ENCODE results near the gene NPTXR.

Gene NPTXR

DNA sequence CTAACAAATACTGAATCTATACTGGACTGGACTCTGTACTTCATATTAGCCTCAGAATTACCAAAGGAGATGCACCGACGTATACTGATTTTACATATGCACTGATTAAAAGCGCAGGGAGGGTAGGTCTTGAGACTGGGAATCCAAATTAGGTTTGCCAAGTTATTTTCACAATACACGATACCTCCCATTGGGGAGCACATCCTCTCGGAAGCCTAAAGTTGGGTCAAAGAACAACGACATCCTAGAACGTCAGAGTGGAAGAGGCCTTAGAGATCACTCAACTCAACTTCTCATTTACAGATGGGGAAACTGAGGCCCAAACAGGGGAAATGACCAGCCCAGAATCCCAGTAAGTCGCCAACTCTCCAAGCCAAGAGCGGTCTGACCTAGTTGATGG is 50.5 kb downstream of the NPTXR start:
- peak in 2 of 3 experiments; percentile 37 to 44 for DNase-seq

DNA sequence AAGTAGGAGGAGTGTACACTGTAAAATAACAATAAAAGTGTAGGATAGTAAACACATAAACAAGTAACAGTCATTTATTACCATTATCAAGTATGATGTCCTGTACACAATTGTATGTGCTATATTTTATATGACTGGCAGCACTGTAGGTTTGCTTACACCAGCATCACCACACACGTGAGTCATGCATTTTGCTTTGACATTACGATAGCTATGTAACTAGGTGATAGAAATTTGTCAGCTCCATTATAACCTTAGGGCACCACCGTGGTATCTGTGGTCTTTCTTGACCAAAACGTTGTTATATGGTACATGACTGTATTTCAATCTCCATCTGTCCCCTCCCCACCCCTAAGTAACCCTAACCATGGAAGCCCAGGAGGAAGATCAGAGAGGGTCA is 51.0 kb downstream of the NPTXR start:
- no peak for DNase-seq

DNA sequence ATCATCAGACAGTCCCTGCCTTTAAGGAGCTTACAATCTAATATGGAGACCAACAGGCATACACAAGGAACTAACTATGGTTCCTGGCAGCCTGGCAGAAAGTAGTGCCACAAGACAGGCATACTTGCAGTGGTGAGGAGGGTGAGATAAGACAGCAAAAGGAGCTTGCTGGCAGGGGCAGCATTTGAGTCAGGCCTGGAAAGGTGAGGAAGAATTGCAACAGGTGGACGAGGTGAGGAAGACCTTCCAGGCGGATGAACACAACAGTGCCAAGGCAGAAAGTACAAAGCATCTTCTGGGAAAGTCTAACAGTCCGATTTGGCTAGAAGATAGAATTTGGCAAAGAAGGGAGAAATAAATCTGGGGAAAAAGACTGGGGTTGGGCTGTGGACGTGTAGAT is 54.2 kb downstream of the NPTXR start:
- no peak for DNase-seq

DNA sequence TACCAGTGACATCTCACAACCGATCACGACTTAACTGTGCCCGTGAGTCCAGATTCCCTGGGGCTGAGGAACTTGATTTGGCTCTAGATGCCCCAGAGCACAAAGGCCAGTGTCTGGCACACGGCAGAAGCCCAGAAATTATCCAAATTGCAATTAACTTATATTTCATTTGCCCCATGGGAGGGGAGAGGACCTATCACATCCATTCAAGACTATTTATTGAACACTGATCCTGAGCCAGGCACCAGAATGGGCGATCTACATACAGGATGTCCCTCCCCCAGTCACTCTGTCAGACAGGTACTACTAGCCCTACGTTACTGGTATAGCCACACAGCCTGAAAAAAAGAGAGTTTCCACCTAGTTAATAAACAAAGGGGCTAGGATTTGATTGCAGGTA is 55.0 kb downstream of the NPTXR start:
- DNase-seq = no peak

DNA sequence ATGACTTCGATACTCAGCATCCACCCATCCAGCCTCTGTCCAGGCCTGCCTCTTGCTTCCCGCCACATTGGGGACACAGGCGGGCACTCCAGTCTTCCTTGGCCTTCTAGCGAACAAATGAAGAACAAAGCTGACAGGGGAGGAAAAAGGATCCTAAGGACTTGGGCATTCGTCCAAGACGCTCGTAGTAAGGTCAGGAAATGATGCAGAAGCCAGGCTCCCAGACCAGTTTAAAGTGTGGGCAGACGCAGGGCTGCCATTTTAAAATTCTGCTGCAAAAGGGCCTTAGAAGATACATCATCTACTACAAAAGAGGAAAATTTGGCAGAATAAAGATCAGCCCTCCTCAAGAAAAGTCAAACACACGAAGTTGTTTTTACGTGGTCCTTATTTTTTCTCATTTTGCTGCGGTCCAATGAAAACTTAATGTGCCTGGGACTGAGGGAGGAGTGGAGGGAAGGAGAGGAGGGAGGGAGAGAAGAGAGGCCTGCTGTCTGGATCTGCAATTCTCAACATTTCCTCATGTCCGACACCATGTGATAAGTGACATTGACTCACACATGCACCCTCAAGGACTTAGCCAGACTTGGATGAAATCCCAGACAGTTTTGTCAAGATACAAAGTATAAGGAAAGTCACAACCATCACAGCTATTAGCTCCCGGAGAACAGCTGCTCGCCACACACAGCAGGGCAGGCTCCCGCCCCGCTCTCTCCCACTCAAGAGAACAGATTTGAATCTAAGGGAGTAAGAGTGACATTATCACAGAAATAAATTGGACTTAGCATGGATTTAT is 55.6 kb downstream of the NPTXR start:
- DNase-seq = no peak

DNA sequence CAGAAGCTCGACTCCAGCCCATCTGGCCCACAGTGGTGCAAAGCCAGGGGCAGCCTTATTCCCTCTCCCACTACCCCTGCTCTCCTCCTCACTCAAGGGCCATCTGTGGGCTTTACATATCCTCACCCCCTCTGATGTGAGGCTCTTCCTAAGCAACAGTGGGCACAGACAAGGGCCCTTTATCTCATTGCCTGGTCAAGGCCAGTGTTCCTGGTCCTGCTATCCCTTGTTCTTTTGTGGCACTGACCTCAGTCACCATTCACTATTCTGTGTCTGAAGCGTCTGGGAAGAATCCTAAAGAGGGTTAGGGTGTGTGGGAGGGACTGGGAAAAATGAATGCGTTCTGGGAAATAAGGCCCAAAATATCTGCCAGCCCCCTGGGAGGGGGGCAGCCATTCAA is 57.2 kb downstream of the NPTXR start:
- DNase-seq = no peak

DNA sequence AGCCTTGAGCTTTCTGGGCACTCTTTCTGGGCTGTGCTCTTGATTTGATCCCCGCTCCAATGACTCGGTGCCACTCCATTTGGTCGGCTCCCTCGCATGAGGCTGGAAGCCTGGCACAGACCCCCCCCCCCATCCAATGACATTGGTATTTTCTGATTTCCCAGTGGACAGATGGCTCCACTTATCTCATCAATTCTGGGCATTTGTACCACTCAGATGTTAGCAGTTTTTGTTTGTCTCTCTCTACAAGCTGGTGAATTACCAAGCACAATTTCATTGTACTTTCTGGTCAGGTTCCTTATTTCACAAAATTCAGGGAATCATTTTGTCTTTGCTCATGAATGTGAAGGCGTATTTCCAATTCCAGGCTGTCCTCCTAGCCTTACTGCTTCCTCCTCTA is 59.0 kb downstream of the NPTXR start:
- DNase-seq = no peak

DNA sequence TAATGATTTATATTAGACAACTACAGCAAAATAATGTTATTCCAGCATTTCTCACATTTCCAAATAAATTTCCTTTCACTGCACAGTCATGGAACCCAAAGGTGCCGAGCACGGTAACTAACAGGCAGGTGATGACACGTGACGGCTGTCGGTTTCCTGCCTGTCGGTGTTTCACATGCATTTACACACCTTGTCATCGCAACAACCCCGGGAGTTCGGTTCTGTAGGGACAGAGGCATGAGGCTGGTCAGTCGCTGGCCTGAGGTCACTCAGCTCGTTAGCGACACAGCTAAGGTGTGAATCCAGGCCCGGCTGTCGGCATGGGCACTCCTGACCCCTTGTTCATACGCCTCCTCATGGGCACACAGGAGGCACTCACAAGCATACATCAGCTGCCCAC is 59.8 kb downstream of the NPTXR start:
- DNase-seq = no peak

DNA sequence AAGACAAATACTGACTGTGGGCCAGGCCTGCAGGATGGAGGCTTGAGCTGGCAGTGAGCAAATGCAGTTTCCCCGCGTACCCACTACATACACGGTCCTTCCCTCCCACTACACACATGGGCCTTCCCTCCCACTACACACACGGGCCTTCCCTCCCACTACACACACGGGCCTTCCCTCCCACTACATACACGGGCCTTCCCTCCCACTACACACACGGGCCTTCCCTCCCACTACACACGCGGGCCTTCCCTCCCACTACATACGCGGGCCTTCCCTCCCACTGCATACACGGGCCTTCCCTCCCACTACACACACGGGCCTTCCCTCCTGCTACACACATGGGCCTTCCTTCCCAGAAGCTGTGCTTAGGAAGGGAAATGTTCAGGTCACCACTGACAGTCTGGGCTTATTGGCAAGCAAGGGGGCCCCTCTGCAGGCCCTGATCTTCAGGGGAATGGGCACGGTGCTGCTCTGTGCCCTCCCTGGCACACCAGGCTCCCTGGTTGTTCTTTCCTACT is 60.7 kb downstream of the NPTXR start:
- DNase-seq = no peak

DNA sequence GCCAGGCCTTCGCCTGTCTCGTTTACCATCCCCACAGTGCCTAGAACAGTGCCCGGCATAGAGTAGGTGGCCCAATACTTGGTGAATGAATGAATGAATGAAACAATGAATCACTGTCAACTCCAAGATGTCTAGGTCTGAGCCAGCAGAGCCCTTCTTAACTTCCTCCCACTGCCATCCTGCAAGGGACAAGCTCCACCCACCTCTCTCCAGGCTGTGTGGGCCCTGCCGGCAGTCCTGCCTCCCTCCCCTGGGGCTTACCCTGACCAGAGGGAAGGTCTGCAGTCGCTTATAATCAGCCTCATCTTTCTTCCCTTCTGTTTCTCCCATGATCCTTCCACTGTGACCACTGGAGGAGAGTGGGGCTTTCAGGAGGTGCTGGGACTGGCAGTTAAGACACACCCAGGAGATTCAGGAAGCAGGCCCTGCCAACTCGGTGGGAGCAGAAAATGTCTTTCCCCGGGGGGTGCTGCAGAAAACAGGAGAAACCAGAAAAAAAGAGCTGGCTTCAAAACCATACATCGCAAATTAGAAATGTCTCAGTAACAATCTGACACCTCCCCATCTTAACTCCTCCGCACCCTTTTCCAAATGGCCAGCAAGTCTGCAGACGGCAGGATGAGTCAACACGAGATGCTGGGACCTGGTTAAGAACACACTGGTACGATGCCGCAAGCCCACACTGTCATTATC is 61.3 kb downstream of the NPTXR start:
- DNase-seq = no peak

DNA sequence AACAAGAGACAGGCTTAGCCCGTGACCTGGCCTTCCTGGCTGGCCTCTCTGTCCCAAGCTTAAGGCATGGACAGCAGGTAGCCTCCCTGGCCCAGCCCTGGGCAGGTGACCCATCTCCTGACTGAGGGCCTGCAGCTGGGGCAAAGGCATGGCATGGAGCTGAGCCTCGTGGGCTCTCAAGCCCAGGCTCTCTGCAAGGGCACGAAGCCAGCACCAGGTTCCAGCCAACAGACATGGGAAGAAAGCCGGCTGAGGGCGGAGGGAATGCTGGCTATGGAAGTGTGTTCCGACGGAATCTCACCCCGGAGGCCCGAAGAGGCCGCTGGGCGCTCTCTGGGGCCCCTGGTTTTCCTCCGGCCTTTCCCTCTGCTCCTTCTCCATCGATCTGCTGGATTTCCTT is 62.8 kb downstream of the NPTXR start:
- DNase-seq = no peak

DNA sequence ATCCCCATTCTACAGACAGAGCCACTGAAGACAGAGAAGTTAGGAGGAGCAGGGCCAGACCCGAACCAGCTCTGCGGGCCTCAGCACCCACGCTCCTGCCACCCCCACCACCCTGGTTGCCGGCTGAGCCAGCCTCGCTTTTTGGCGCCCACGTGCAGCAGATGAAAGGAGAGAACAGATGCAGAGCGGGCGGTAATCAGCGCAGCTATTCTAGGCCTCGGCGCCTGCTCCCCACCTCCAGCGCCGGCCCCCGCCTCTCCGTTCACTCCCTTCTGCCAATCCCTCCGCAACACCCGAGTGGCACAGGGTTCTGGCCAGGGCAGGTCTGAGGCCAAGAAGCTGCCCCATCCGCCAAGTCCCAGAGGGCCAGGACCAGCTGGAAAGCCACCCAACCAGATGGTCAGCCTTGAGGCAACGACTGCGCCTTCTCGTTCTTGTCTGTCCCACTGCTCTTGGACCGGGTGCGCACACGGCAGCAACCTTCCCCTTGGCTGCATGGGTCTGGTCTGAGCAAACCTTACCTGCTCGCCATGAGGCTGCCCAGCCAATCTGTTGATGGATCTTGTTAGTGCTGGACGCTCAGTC is 66.6 kb downstream of the NPTXR start:
- no peak for DNase-seq

DNA sequence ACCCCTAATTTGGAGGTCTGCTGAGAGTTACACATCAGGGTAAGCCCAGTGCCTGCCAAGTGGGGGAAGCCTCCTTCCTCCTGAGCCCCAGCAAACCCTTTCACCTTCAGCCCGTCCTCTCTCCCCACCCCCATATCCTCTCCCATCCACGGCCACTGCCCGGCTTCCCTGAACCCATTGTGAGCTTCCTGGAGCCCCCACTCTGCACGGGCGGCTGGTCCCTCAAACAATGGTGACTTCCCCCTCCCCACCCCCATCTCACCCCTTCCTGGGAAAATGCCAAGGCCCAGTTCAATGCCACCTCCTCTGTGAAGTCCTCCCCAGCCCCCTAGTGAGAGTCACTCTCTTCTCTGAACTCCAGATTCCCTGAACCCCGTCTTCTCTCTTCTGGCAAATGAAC is 67.7 kb downstream of the NPTXR start:
- no peak for DNase-seq

DNA sequence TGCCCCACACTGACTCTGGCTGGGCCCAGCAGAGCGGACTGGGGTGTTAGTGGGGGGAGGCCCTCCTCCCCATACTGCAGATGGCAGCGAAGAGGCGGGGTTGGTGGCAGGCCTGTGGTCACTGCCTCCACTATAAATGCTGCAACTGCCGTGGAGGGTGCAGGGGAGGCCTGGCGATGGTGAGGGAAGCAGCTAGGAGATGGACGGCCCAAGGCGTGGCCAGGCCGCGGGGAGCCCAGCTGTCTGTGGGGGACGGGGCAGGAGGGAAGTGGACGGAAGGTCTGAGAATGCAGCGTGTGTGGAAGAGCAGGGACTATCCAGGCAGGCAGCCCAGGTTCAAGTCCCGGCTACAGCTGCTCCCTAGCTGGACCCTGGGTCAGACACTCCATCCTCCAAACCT is 68.2 kb downstream of the NPTXR start:
- DNase-seq = no peak

DNA sequence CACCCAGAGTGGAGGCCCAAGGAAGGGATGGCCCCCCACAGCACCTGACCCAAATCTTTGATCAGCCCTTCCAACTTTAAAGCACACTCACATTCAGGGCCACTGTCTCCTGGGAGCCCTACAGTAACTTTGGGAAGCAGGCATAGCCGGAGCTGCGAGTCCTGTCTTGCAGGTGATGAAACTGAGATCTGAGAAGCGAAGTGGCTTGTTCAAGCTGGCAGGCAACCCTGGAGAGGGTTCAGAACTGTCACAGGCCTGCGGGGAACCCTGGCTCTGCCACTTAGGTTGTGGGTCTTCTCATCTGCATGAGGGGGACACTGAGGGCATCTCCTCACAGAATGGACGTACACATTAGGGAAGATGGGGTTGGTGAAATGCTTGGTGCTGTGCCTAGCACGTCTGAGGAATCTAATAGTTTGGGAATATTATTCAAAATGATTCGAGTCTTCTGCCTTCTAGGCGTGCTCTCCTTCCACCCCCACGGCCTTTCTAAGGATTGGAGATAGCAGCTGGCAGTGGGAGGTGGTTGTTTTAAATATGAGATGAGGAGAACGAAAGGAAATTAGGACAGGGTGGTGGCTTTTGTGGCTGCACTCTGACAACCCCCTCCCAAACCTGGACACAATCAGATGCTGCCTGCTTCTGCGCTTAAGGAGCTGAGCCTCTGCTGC is 69.2 kb downstream of the NPTXR start:
- DNase-seq = no peak

DNA sequence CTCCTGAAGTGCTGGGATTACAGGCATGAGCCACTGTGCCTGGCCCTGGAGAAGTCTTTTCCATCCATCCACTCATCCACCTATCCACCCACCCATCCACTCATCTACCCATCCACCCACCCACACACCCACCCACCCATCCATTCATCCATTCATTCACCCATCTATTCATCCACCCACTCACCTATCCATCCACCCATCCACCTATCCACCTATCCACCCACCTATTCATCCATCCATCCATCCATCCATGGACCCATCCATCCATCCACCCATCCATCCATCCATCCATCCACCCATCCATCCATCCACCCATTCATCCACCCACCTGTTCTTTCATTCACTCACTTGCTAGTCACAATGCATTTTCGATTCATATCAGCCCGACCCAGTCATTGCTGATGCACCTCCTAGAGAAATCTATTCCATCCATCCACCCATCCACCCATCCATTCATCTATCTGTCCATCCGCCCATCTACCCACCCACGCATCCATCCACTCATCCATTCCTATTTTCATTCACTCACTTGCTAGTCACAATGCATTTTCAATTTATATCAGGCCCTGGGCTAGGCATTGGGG is 70.4 kb downstream of the NPTXR start:
- DNase-seq = no peak

DNA sequence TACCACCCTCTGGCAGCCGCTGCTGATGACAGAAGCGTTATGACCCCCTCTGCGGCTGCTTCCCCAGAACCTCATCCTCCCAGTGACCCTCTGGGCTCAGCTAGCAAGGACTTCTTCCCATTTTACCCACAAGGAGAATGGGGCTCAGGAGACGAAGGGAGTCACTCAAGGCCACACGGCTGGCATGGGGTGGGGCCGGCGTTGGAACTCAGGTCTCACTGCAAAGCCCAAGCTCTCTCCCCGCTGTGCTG is 71.3 kb downstream of the NPTXR start:
- no peak for DNase-seq

DNA sequence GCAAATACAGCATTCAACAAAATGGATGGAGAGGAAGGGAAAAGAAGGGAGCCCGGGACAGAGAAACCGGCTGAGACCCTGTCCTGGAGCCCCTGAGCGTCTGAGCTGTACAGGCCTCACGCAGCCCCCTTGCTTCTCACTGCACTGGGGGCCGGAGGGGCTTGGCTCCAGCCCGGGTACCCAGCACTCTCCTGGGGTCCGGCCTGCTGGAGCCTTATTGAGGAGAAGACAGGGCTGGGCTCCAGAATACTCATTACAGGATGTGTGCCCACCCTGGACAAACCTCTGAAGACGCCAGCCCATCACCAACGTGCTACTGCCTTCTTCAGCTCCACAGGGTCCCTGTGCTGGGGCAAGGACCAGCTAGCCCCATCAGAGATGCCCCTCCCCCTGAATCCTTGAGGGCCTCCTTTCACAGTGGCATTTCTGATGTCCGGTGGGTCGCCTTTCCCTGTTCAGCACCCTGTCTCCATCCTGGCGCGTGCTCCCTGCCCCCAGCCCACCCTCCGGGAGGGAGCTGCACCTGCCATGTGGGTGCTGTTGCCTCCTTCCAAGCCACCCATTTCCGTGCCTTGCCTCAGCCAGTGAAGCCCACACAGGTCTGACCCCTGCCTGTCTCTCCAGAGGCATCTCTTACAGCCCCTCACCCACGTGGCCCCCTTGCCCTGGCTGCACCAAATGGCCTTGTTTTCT is 73.4 kb downstream of the NPTXR start:
- DNase-seq = no peak
